Activated CD4-positive, alpha-beta T cell treated with anti-CD3 and anti-CD28 coated beads, Interleukin-10, Interleukin-2, amounts not matched to agents 100 ng/mL and 50 ng/mL, durations not matched to agents 16 hours and 8 hours (primary cell): ENCODE results near the gene TDRD12.
"Not testable (repeated sequence)": the region's sequence is repeated elsewhere in the genome, so short reads cannot be mapped to it uniquely, and the experiment has no call there.

ENCODE experiments used
- DNase-seq: peaks from one replicate; pipeline ENCODE4 v3.0.0-alpha.2; 2020

Gene TDRD12

DNA sequence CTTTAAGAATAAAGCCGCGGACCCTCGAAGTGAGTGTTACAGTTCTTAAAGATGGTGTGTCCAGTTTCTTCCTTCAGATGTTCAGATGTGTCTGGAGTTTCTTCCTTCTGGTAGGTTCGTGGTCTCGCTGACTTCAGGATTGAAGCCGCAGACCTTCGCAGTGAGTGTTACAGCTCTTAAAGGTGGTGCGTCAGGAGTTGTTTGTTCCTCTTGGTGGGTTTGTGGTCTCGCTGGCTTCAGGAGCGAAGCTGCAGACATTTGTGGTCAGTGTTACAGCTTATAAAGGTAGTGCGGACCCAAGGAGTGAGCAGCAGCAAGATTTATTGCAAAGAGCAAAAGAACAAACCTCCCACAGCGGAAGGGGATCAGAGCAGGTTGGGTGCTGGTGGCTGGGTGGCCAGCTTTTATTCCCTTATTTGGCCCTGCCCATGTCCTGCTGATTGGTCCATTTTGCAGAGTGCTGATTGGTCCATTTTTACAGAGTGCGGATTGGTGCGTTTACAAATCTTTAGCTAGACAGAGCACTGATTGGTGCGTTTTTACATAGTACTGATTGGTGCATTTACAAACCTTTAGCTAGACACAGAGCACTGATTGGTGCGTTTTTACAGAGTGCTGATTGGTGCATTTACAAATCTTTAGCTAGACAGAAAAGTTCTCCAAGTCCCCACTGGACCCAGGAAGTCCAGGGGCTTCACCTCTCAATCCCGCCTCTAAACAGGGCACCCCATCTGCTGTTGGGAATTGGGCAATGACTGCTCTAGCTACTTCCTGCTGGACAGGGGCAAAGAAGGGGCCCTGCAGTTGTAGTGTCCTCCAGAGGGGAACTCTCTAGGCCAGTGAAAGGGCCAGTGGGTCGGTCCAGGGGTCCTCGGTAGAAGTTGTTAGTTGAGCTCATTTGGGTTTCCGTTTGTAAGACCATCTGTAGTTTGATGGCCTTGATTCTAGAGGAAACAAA, 26.1 kb upstream of the TDRD12 start:
- peak; percentile 70 for DNase-seq

DNA sequence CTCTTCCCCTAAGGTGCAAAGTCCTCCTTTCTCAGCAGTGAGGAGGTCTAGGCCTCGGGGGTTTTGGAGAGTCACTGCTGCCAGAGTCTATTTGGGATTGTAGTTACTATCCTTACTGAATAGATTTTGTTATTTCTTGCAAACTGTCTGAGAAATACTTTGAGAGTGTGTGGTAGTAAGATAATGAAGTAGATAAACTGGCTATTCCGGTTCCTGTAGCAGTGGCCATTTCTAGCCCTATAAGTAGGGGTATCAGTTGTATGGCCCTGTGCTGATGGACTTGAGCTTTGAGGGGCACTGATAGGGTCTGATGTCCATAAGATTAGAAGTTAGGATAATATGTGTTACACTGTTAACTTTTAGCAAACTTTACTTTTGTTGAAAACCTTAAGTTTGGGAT, 25.3 kb upstream of the TDRD12 start:
- not testable (repeated sequence) for DNase-seq

DNA sequence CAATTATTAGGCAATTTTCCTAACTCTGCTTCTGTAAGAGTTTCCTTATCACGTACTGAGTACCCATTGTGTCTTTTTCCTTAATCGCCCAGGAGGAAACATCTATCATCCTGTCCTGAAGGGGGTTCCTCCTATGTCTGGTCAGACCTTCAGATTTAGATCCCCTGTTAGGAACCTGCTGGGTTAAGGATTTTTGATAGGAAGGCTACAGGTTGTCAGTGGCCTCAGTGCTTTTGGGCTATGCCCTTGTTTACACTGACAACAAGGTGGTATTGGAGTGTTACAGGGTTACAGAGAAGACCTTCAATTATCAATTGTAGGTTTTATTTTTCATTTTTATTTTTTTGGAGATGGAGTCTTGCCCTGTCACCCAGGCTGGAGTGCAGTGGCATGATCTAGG, 24.7 kb upstream of the TDRD12 start:
- DNase-seq, result not testable (repeated sequence)

- DNase-seq, result not testable (repeated sequence)
Observed at GRCh38 chr19:32695506-32695905, 24.1 kb upstream of the TDRD12 start.

DNA sequence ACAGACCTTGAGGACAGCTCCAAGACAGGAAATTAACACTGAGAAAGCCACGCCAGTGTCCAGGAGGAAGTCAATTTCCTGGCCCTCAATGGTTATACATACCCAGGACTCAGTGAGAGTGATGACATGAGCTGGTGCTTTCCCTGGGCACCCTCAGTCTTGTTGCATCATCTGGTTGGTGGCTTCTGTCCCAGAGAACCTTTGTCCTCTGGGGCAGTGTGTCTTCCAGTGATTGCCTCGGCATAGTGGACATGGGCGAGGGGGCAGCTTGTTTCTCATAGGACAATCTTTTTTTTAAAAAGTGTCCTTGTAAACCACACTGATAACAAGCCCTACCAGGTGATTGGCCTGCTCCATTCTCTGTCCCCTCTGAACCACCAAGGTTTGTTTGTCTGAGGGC, 22.8 kb upstream of the TDRD12 start:
- not testable (repeated sequence) for DNase-seq

GRCh38 chr19:32700129-32700528, 19.4 kb upstream of the TDRD12 start:
- DNase-seq, result not testable (repeated sequence)

GRCh38 chr19:32702010-32702409, 17.6 kb upstream of the TDRD12 start:
- no peak for DNase-seq

DNA sequence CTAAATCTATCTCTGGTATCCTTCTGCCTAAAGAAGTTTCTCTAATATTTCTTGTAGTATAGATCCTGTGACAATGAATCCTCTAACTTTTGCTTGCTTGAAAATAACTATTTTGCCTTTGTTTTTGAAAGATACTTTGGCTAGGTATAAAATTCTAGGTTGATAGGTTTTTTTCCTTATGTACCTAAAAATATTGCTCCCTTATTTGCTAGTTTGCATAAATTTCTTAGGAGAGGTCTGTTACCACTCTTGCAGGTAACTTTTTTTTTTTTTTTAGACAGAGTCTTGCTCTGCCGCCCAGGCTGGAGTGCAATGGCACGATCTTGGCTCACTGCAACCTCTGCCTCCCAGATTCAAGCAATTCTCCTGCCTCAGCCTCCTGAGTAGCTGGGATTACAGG, 15.6 kb upstream of the TDRD12 start:
- not testable (repeated sequence) for DNase-seq

- DNase-seq, result peak; percentile 59
Observed at GRCh38 chr19:32708457-32708856, 11.1 kb upstream of the TDRD12 start.

GRCh38 chr19:32709032-32709431, 10.5 kb upstream of the TDRD12 start:
- no peak for DNase-seq

GRCh38 chr19:32711747-32712146, 7.8 kb upstream of the TDRD12 start:
- no peak for DNase-seq

- not testable (repeated sequence) for DNase-seq
Observed at GRCh38 chr19:32716203-32716602, 3.4 kb upstream of the TDRD12 start.

- no peak for DNase-seq
Observed at GRCh38 chr19:32717496-32717895, 2.1 kb upstream of the TDRD12 start.

DNA sequence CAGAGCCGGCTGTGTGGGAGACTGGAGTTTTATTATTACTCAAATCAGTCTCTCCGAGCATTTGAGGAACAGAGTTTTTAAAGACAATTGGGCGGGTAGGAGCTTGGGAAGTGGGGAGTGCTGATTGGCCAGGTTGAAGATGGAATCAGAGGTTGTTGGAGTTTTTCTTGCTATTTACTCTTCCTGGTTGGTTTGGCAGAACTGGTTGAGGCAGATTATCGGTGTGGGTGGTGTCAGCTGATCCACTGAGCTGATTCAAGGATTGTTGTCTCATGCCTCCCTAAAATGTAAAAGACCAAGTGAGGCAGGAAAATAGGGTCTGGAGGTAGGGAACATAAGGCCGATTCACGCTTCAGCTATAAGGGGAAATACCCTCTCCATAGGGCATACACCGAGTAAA, 1.3 kb upstream of the TDRD12 start:
- no peak for DNase-seq

- no peak for DNase-seq
Observed at GRCh38 chr19:32720216-32720935, 809 bp downstream of the TDRD12 start.

DNA sequence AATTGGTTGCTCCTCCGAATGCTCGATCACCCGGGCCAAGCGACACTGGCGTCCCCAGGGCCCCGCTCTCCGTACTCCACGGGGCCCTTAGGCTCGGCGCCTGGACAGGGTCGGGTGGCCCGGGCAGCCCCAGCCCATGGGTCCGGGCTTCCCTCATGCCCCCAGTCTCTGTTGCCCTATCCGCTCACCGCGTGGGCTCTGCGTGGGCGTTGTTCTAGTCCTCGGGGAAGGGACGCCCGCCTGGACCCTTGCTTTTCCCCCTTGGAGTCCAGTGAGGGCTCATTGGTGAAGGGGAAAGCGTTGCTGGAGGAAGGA, 1.3 kb downstream of the TDRD12 start:
- no peak for DNase-seq

GRCh38 chr19:32735936-32736335, 16.4 kb downstream of the TDRD12 start:
- no peak for DNase-seq

DNA sequence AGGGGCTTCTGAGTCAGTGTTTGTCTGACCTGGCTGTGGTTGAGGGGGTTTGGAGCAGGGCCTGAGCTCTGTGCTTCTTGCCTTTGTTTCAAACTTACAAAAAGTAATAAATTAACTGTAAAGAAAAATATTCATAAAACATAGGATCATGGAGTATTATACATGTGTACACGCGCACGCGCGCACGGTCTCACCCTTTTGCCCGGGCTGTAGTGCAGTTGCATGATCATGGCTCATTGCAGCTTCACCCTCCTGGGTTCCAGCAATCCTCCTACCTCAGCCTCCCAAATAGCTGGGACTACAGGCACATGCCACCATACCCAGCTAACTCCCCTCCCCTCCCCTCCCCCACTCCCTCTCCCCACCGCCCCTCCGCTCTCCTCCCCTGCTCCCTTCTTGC, 23.5 kb downstream of the TDRD12 start:
- DNase-seq, result no peak

DNA sequence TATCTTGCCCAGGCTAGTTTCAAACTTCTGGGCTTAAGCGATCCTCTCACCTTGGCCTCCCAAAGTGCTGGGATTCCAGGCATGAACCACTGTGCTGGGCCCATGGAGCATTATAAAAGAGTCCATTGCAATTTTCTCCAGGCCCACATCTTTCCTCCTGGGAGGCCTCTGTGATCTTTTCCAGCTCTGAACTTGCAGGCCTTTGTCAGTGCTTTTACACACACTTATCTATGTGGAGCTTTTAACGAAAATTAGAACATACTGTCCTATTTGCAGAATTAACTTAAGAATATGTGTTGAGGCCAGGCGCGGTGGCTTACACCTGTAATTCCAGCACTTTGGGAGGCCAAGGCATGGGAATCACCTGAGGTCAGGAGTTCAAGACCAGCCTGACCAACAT, 23.9 kb downstream of the TDRD12 start:
- DNase-seq, result no peak

GRCh38 chr19:32744555-32745325, 25.2 kb downstream of the TDRD12 start:
- DNase-seq, result no peak

- peak; percentile 14 for DNase-seq
Observed at GRCh38 chr19:32745594-32746251, 26.2 kb downstream of the TDRD12 start.

GRCh38 chr19:32746631-32747196, 27.1 kb downstream of the TDRD12 start:
- DNase-seq, result peak; percentile 32
